PFSK-1 (cell line): Measurements from ENCODE around the gene HIGD1C.

Experiments used
- FOXP2 ChIP-seq: optimal IDR thresholded peaks from 2 replicates; pipeline ENCODE3; 2011; ENCODE audit warnings: borderline replicate concordance, control low read depth, inconsistent platforms; ENCODE audit not compliant: insufficient read depth; ENCODE audit errors: extremely low read length, extremely low read depth
- POLR2AphosphoS5 ChIP-seq: IDR thresholded peaks from 2 replicates; pipeline ENCODE4 v1.6.1; 2012; ENCODE audit warnings: low read depth, mild to moderate bottlenecking, control low read depth, low read length, moderate library complexity
- SIN3A ChIP-seq: IDR thresholded peaks from 2 replicates; pipeline ENCODE4 v1.6.1; 2012; ENCODE audit warnings: mild to moderate bottlenecking, low read length, moderate library complexity, borderline replicate concordance; ENCODE audit not compliant: insufficient read depth

- TF ChIP-seq POLR2AphosphoS5 = no peak
- TF ChIP-seq SIN3A = no peak
- no peak for TF ChIP-seq FOXP2
Measured at GRCh38 chr12:51018956-51019355, 66.6 kb downstream of the HIGD1C start.
